NCI-H1417 (cell line): Measurements from ENCODE around the gene ACSL6.

ENCODE experiments used
- DNase-seq, 3 experiments: peaks; one replicate each; lab custom pipeline; 2025; lab: John Stamatoyannopoulos, UW

ACSL6 gene

DNA sequence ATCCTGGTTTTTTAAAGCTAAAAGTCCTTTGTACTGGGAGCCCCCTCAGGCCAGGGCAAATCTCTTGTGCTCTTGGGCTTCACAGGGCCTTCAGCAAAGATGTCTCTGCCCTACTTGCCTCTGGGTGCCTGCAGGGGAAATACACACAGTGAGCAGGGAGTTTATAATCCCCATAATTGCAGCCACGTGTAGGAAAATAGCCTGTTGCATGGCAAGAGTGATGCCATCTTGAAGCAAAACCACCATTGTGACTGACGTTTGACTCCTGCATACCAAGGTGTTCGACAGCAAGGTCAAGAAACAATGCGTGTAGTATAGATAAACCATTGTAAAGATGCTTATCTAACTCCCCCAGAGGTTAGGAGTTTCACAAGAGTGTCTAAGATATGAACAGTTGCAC, 37.6 kb upstream of the ACSL6 start:
- no peak for DNase-seq

DNA sequence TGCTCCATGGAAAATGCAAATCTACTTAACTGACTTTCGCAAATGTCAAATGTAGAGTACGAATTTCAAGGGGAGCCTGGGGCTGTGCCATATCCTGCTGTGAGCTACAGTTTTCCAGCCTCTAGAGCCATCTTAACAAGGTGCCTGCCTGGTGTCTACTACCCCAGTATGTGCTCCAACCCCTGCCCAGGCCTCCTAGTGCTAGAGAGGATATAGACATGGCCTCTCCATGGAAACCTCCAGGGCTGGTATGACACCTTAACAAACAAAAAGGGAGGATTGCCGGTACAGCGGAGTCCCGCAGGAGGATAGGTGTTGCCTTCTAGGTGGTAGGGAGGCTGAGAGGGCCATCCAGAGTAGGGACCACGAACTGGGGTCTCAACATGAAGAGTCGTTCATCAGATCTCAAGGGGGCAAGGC, 35.4 kb upstream of the ACSL6 start:
- DNase-seq, result no peak

DNA sequence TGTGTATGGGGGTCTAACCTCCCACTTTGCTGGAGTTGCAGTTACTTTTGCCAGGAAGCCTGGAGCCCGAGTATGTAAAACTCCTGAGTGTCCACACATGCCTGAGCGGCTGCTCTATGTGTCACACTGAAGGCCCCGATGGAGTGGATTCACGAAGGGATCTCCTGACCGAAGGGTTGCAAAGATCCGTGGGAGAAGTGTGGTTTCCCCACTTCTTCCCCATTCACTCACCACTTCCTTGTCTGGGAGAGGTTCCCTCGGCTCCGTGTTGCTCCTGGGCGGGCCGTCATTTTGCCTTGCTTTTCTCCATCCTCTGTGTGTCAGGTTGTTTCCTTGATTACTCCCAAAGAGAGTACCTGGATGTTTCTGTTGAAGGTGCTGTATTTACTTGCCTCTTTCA, 32.7 kb upstream of the ACSL6 start:
- no peak for DNase-seq

DNA sequence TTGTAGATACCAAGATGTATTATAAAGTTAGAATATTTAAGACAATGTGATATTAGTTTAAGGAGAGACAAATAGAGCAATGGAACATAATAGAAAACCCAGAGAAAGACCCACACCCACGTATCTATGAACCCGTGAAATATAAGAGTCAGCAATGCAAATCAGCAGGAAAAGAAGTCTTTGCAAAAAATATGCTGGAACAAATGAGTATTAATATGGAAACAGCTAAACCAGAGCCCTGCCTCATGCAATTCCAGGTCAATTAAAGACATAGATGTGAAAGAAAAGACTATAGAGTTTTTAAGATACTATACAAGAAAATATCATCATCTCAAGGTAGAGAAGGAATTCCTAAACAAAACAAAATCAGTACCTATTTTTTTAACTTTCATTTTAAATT, 25.9 kb upstream of the ACSL6 start:
- no peak for DNase-seq

DNA sequence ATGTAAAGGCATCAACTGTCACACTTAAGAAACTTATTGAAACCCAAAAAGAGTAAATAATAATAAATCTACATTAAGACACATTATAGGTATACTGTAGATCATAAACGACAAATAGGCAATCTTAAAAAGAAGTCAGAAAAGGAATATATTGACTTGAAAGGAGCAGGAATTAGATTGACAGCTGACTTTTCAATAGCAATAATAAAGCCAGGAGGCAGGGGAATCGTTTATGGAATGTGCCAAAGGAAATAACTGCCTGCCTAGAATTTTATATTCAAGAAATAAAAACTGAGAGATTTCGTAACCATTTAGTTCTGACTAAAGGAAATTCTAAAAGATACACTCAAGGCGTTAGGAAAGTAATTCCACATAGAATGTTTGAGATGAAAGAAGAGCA, 21.7 kb upstream of the ACSL6 start:
- no peak for DNase-seq

DNA sequence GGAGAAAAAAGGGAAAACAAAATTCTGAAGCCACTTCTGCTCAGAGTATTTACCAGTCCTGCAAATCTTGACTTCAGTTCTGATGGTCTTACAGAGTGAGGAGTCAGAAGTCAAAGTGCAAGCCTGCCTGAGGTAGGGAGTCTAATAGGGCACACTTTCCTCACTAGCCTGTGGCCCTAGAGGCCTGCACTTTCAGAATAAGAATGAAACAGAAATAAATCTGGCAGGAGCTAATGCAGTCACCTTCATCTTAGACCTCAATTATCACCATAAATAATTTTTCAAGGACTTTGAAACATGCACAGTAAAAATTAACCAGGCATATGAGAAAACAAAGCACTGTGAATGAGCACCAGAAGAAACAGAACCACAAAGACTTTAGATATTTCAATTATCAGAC, 20.7 kb upstream of the ACSL6 start:
- no peak for DNase-seq

DNA sequence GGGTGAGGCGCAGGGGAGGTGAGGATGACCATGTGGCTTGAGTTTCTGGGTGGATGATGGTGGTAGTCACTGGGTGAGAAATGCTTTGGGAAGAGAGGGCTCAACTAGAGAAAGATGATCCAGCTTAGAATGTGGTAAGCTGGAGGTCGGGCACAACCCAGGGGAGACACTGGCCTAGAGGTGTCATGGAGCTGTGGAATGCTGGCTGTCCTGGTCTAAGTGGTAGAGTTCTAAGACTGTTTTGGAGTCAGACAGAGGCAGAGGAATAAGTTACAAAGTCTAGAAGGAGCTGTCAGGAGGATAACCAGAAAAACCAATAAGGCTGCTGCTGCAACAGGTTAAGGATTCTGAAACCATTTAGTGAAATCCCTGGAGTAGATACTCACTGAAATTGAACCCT, 19.2 kb upstream of the ACSL6 start:
- DNase-seq, result no peak

DNA sequence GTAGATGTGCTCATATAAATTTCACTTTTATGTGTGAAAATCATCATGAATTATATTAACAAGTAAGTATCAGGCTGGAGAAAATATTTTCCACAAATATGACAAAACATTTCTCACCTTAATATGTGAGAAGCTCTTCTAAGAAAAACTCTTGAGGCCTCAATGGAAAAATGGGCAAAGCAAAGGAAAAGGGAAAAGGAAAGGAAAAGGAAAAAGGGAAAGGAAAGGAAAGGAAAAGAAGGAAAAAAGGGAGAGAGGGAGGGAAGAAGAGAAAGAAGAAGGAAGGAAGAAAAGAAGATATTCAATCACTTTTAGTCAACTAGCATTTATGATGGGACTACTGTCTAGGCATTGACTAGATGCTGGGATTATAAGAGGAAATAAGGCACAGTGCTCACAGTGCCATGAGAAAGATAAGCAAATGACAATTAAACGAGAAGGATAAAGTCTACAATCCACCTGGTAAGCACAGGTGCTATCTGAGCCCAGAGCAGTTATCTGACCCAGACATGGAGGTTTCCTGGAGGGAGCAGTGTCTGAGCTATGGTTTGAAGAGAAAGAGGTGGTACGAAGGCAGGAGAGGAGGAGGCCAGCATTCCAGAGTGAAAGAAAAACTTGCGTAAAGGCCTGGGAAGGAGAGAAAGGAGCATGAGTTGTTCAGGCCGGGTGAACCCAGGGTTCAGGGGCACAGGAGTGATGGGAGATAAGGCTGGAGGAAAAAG, 18.3 kb upstream of the ACSL6 start:
- no peak for DNase-seq

DNA sequence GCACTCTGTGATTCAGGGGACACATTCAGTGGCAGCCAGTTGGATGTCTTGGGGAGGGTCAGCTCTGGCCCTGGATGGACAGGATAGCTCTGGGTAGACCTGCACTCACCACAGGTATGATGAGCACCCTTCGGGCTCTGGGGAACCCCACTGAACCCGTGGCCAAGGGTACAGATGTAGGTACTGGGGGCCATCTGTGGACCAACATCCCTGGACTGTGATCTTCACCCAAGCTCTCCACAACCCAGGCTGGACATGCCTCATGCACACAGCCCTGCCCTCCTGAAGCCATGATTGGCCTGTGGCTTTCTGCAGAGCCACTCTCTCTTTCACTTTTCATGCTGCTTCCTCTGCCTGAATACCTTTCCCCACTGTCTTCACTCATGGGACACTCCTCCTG, 15.6 kb upstream of the ACSL6 start:
- no peak for DNase-seq

DNA sequence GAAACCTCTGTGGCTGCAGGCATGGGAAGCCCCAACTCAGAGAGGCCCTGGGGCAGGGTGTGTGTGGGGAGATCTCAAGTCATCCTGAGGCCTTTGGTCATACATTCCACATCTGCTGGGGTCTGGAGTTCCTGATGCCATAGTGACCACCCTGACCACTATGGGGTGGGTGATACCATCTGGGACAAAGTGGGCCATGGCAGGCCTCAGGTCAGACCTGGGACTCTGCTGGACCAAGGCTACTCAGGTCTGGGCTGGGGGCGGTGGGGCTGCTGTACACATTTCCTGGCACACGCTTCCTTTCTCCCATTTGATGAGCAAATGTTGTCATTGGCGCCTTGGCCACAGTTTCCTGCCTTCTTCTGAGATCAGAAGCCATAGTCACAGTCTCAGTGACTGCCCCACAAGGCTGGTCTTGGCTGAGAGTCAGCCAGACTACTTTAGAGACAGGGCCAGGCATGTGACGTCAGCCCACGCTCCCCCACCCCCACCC, 15.1 kb upstream of the ACSL6 start:
- DNase-seq, result no peak

DNA sequence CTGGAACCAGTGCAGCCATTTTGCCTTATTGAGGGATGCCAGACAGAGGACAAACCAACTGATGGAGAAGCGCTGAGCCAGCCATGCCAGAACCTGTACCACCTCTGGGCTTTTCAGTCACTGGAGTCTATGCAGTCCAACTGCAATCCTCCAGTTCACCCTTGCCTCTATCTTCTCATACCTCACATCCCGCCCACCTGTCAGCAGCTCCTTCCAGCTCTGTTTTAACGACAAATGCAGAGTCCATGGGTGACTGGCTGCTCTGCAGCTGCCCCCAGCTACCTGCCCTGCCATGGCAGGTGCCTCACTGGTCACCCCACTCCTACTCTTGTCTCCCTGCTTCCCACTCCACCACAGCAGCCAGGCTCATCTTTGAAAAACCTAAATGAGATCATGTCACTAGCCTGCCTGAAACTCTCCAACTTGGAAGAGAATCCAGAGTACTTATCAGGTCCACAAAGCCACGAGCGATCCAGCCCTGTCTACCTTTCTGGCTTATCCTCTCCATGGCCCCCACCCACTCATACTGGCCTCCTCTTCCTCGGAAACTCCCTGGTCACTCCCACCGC, 14.0 kb upstream of the ACSL6 start:
- DNase-seq, result no peak

DNA sequence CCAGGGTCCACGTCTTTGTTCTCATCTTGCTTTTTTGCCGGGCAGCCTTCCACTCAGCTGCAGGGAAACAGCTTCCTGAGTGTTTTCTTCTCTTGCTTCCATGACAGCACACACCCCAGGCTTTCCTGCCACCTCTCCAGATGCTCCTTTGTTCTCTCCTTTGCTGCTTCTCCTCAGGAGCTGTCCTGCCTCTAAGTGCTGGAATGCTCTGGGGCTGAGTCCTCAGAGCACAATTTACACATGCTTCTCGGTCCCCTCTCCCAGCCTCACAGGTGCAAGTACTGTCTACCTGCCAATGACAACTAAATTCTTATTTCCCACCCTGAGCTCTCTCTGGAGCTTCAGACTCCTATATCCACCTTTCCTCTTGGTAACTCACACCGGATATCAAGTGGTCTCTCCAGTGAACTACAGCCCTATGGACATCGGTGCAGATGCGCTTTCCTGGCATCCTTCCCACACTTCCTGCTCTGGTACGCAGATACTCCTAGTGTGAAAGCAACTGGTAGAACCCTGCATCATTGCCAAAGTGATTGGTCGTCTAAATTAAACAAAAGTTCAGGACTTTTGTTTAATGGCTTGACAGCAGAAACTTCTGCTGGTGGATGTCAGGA, 13.4 kb upstream of the ACSL6 start:
- no peak for DNase-seq

DNA sequence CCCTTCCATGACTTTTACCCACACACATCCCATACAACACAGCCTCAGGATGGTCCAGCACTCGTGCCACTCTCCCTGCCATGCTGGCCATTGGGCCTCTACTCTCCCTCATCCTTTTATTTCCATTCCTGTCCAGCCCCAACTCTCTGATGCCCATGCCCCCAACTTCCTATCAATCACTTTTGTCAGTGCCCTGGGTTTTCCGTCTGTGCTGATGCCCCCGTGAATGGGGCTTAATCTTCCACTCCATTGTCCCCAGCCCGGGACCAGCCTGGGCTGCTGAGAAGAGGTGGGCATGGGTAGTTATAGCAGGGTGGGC, 12.6 kb upstream of the ACSL6 start:
- no peak for DNase-seq

DNA sequence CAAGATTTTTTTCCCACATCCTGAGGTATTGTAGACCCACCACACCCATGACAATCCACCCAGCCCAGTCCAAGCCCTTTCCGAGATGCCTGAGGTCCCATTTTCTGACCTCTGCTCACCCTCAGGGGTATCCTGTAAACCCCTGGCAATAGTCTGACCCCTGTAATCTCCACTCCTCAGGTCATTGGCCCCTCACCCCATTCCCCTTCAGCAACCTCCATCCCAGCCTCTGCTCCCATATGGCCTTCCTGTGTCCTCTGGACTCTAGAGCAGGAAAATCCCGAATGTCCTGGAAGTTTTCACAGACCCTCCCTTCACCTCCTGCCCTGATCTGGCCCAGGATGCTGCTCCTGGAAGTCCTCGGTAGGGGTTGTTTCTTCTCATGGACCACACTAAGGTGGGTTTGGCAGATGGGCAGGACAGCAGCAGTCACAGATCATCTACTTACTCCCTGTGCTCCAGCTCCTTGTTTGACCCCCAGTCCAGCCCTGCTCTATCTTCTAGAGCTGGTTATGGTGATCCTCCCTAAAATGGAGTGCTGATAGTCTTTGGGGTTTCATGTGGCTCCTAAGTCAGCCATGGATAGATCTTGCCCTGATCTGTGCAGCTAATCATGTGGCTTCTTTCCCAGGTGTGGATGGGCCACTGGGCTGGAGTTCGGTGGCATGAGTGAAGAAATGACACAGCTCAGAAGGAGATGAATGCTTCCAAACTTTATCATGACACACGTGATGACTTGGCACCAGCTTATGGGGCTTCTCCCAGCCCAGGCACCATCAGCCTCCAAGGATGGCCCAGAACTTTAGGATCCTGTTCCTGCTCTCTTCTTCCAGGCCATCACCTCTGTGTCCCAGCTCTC, 12.0 kb upstream of the ACSL6 start:
- no peak for DNase-seq

DNA sequence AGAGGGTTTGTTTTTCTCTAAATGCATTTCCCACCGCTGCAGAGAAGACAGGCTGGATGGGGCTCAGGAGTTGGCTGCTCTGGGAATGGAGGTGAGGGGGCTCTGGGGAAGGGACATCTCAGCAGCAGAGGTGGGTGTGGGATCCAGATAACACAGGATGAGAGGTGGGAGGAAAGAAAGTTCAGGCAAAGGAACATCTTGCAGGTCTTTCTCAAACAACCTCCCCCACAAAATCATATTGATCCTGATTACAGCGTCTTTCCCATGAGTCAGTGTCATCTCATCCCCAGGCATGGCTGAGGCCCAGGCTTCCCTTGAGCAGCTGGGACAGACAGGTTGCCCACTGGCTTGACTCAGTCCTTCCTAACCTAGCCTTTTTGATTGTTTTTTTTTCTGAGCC, 11.3 kb upstream of the ACSL6 start:
- no peak for DNase-seq

DNA sequence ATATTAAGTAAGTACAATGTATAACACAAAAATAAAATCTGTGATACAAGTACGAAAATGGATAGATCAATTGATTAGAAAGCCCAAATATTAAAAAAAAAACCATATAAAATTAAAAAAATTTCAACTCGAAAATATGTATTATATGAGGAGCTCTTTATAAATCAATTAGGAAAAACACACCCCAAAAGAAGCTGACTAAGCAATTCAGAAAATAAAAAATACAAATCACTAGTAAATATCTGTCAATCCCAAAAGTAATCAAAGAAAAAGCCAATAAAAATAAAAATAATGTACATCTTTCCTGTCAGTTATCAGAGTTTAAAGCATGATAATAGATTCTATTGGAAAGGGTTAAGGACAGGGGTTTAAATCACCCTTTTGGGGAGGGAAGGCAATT, 10.2 kb upstream of the ACSL6 start:
- no peak for DNase-seq

DNA sequence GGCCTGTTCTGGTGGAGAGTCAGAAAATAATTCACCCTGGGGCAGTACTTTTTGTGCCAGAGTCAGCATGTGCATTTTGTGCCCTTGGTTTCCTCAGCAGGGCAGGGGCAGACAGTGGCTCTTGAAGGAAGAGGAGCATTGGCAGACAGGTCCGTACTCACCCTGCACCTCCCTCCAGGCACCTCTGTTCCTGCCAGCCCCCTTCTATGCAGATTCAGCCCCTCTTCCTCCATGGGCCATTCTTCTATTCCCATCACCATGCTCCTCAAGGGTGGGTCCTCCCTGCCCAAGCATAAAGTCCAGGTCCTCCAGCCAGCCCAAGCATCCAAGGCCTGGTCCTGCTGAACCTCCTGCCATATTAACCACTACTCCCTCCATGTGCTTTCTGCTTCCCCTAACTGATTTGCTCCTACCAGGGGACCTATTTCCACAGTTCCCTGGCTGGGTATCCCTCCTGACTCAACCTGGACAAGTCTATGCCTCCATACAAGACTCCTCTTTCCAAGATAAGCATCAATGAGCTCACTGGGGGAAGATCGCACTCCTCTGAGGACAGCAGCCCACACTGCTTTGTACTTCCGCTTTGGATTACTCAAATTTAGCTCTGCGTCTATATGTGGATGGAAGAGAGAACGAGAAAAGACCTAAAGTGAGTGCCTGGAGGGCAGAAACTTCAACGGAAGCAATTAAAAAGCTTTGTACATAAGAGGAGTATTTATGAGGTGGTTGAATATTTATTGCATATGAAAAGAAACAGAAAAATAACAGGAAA, 9.3 kb upstream of the ACSL6 start:
- DNase-seq, result peak in 1 of 3 experiments; percentile 3

DNA sequence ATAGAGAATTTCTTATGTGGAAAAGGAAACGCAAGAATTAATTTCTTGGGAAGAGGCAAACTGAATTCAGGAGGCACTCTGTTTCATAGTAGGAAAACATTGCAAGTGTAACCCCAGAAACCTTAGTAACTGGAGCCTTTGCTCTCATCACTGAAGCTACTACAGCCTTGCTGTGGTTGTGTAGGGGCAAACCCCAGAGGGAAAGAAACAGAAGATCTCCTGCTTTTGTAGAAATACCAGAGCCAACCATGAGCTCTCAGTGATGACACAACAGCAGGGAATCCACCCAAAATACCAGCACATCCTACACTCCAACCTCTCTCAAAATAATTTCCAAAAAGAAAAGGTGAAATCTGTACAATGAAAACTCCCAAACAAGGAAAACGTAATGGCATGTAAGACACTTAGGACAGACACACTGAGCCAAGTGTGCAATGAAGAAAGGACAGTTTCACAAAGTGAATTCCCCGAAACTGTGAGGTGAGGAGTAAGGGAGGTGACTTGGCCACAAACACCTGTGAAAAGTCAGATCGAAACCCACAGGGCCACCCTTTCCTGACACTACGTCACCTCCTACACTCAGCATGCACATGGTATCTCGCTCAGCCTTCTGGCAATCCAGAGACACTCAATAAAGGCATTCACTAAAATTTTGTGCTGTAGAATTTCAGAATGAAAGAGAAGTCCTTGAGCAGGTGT, 8.5 kb upstream of the ACSL6 start:
- no peak for DNase-seq

DNA sequence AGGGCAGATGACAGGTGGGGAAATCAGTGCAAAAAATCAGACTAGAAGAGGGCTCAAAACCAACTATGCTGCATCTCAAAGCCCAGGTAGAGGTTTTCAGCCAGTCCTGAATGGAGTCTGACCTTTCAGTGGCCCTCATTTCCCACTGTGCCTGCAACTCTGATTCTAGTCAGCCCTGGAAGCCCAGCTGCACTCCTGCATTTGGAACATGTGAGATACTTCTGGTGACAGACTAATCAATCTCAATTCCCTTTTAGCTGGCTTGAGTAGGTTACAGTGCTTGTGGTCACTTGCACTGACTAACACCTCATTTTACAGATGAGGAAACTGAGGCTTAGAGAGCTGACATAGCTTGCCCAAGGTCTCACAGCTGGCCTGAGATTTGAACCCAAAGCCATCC, 7.9 kb upstream of the ACSL6 start:
- DNase-seq, result no peak

DNA sequence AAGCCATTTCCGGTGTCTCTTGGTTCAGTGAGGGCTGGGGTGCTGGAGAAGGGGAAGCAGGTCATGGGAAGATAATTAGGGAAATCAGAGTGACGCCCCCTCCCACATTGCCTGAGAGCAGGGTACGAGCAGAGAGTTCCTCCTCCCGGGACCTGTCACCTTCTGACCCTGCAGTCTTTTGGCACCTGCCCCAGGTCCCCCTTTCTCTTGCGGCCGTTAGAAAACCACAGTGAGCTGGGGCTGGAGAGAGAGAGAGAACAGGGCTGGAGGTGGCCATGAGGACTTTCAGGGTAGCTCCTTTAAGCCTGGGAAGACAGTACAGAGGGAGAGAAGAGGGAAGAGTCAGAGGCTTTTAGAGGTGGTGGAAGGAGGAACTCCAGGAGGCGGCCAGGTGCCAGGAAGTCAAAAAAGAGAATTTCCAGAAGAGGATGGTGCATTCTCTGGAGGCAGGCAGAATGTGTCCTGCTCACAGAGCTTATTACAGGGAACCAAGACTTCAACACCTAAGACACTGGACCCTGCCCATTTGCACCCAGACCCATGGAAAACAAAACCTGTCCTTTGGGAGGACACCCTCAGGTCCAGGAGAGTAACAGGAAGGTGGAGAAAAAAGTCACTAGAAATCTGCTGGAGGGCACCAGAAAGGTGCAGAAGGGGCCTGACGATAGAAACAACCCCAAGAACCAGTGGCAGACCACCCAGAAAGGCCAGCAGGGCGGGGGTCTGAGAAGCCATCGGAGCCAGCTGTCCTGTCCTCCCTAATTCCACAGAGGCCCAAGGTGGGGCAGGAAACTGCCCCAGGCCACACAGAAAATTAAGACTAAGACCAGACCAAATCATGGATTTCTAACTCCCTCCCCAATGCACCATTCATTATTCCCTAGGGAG, 6.5 kb upstream of the ACSL6 start:
- no peak for DNase-seq
